Thymus (tissue), 11 donors: ENCODE data around the gene MFAP5. TPM values are rescaled to one million over a fixed set of nuclear protein-coding genes. Genes with fewer than 3 reads are reported as not detected.

Experiments used
- DNase-seq, 9 donors: peaks; one replicate each; pipeline ENCODE4 v3.0.0-alpha.2; 2013; ENCODE audit warnings: low spot score in 9 of 9, low read depth in 6 of 9, missing footprints in 1 of 9
- H3K27ac ChIP-seq, 2 donors: one replicate each; pipeline ENCODE4 v1.5.1; 2013; ENCODE audit warnings: control low read depth in 1 of 2, low read depth in 1 of 2, low read length in 1 of 2, mild to moderate bottlenecking in 1 of 2, moderate library complexity in 1 of 2
- H3K27me3 ChIP-seq, 2 donors: one replicate each; pipeline ENCODE4 v1.5.1; 2013; ENCODE audit warnings: low read length in 1 of 2; ENCODE audit not compliant: control insufficient read depth in 2 of 2, insufficient read depth in 1 of 2
- H3K36me3 ChIP-seq, 2 donors: one replicate each; pipeline ENCODE4 v1.5.1; 2013; ENCODE audit warnings: low read length in 1 of 2, mild to moderate bottlenecking in 1 of 2, moderate library complexity in 1 of 2; ENCODE audit not compliant: control insufficient read depth in 2 of 2, insufficient read depth in 2 of 2
- H3K4me1 ChIP-seq, 2 donors: one replicate each; pipeline ENCODE4 v1.5.1; 2013; ENCODE audit warnings: low read length in 2 of 2; ENCODE audit not compliant: control insufficient read depth in 2 of 2, insufficient read depth in 2 of 2
- H3K4me3 ChIP-seq, 2 donors: one replicate each; pipeline ENCODE4 v1.5.1; 2013; ENCODE audit warnings: low read length in 2 of 2, control low read depth in 1 of 2, mild to moderate bottlenecking in 1 of 2
- H3K9me3 ChIP-seq, 2 donors: one replicate each; pipeline ENCODE4 v1.5.1; 2013; ENCODE audit warnings: low read length in 1 of 2, mild to moderate bottlenecking in 1 of 2; ENCODE audit not compliant: control insufficient read depth in 2 of 2, insufficient read depth in 1 of 2
- WGBS: extraction: QIAGEN DNeasy Blood & Tissue Kit; methylation state at CpG from one replicate; pipeline ENCODE4 v1.1.7; 2013; 5-methylcytosine and 5-hydroxymethylcytosine counted together
- polyA plus RNA-seq: library from polyadenylated mRNA; stranded (reverse); fragments of 200-250 nt; gene quantifications from one replicate; pipeline ENCODE4 v1.2.3, GENCODE V29; 2013
- total RNA-seq: library from RNA; stranded (reverse); fragments of 120-200 nt; gene quantifications from one replicate; pipeline ENCODE4 v1.2.4, GENCODE V29; 2013
- donor health status: healthy.

MFAP5 gene
- total and polyA plus RNA-seq, 2 donors = 6.7 to 7.5 TPM

- no peak overlapping the region for H3K27ac ChIP-seq
- 95% methylated on average over 4 of the region's 4 CpGs for WGBS
- H3K4me3 ChIP-seq = no peak overlapping the region
- H3K36me3 ChIP-seq = no peaks in the 10 kb centered on the region
- no peaks in the 10 kb centered on the region for H3K9me3 ChIP-seq
- no peaks in the 10 kb centered on the region for H3K27me3 ChIP-seq
- no peak for DNase-seq
- no peaks in the 10 kb centered on the region for H3K4me1 ChIP-seq
These were observed 3.1 kb upstream of the MFAP5 start for GRCh38 chr12:8665759-8666158.

- H3K4me1 ChIP-seq = no peaks in the 10 kb centered on the region
- H3K9me3 ChIP-seq = no peaks in the 10 kb centered on the region
- WGBS = 94% methylated on average over 5 of the region's 5 CpGs
- no peaks in the 10 kb centered on the region for H3K36me3 ChIP-seq
- H3K27ac ChIP-seq = no peak overlapping the region
- no peak for DNase-seq
- H3K4me3 ChIP-seq = no peak overlapping the region
- no peaks in the 10 kb centered on the region for H3K27me3 ChIP-seq
These were observed 1.7 kb upstream of the MFAP5 start for GRCh38 chr12:8664228-8664913.

- Histone ChIP-seq H3K4me3 (no peak overlapping the region), H3K27me3 (no peaks in the 10 kb centered on the region), H3K9me3 (no peaks in the 10 kb centered on the region), H3K4me1 (peaks cover 0 to 10% of the 10 kb centered on the region in 2 donors), H3K27ac (no peak overlapping the region), H3K36me3 (no peaks in the 10 kb centered on the region)
- 94% methylated on average over 3 of the region's 3 CpGs for WGBS
- DNase-seq = no peak
These were observed 875 bp downstream of the MFAP5 start for GRCh38 chr12:8661751-8662150.

- 97% methylated on average over 3 of the region's 3 CpGs for WGBS
- Histone ChIP-seq H3K27ac (no peak overlapping the region), H3K9me3 (no peaks in the 10 kb centered on the region), H3K27me3 (no peaks in the 10 kb centered on the region), H3K4me1 (peaks cover 0 to 10% of the 10 kb centered on the region in 2 donors), H3K4me3 (no peak overlapping the region), H3K36me3 (no peaks in the 10 kb centered on the region)
- no peak for DNase-seq
These were observed 1.6 kb downstream of the MFAP5 start for GRCh38 chr12:8661016-8661415.

- WGBS = 98% methylated on average over 1 of the region's 1 CpG
- no peaks in the 10 kb centered on the region for H3K36me3 ChIP-seq
- no peak for DNase-seq
These were observed 4.3 kb downstream of the MFAP5 start for GRCh38 chr12:8658346-8658745.

DNA sequence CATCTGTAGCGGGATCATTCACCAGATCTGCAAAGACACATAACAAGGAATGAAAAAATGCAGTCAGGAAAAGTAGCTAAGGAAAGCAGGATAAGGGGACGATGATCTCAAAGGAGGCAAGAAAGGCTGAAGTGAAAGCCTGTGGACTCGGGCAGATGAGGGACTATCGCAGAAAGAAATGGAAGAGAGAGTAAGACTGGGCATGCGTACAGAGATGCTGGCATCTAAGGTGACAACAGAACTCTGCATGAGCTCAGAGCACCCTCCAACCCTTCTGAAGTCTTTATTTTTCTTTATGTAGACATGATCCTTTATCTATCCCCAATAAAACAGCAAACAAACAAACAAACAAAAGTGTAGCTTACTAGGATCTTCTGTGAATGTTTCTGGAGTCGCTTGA lies 7.2 kb downstream of the MFAP5 start:
- 95% methylated on average over 6 of the region's 6 CpGs for WGBS
- Histone ChIP-seq H3K27ac (no peak overlapping the region), H3K4me1 (peaks cover 0 to 13% of the 10 kb centered on the region in 2 donors), H3K36me3 (no peaks in the 10 kb centered on the region), H3K27me3 (no peaks in the 10 kb centered on the region), H3K9me3 (no peaks in the 10 kb centered on the region), H3K4me3 (no peak overlapping the region)
- no peak for DNase-seq

More at GRCh38 chr12:8658346-8658745, 4.3 kb downstream of the MFAP5 start:
- Histone ChIP-seq H3K4me3 (no peak overlapping the region), H3K27ac (no peak overlapping the region), H3K9me3 (no peaks in the 10 kb centered on the region), H3K27me3 (no peaks in the 10 kb centered on the region), H3K4me1 (peaks cover 0 to 13% of the 10 kb centered on the region in 2 donors)

DNA sequence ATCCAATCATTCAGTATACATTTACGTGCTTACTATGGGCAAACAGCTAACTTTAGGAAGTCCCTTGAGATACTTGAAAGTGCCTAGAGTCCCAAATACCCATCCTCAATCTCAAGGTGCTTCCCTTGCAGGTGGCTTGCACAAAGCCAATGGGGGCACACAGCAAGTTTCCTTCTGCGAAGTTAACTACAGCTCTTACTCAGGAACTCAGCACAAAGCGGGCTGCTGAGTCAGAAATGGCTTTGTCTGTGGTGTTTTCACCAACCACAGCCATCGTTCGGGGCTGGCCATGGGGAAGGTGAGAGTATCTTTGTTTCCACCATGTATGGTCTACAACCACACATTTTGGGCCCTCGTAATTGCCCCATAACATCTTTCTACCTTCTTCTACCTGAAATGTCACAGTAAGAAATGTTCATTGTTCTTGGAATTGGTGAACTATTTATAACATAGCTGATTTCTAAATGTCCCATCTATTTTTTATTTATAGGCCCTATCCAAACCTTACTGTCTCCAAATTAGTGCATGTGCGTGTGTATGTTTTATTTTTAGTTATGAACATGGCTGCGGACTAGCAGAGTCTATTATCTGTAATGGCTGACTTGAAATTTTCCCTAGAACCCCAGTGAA lies 13.9 kb downstream of the MFAP5 start:
- no peaks in the 10 kb centered on the region for H3K27me3 ChIP-seq
- 42% methylated on average over 8 of the region's 8 CpGs for WGBS

DNA sequence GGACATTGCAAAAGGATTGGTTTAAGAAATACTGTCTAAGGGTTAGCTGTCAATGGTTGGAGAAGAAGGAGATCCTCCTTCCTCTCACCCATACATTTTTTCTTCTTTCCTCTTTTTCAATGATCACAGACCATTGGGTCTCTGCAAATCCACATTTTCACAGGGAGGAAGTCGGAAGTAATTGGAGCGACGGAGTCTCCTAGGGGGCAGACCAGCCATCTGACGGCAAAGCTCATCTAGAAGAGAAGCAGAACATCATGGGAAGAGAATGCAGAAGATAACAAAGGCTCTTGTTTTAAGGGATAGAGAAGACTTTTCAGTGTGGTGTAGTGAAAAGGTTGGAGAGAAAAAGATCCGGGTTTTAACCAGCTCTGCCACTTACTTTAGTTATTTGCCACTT lies 14.7 kb downstream of the MFAP5 start:
- peaks cover 20 to 36% of the 10 kb centered on the region in 2 donors for H3K4me1 ChIP-seq
- no peaks in the 10 kb centered on the region for H3K9me3 ChIP-seq
- no peaks in the 10 kb centered on the region for H3K36me3 ChIP-seq
- DNase-seq = no peak
- peak overlapping the region in 1 of 2 donors; percentile 87 for H3K27ac ChIP-seq
- WGBS = 98% methylated on average over 5 of the region's 5 CpGs
- H3K27me3 ChIP-seq = no peaks in the 10 kb centered on the region
- H3K4me3 ChIP-seq = no peak overlapping the region

More for the DNA sequence above, 13.9 kb downstream of the MFAP5 start:
- H3K4me1 ChIP-seq = peaks cover 17 to 32% of the 10 kb centered on the region in 2 donors
- peak; percentile 36 to 84 (median 57) for DNase-seq
- no peak overlapping the region for H3K4me3 ChIP-seq
- H3K9me3 ChIP-seq = no peaks in the 10 kb centered on the region
- peak overlapping the region in 1 of 2 donors; percentile 87 for H3K27ac ChIP-seq
- H3K36me3 ChIP-seq = no peaks in the 10 kb centered on the region

DNA sequence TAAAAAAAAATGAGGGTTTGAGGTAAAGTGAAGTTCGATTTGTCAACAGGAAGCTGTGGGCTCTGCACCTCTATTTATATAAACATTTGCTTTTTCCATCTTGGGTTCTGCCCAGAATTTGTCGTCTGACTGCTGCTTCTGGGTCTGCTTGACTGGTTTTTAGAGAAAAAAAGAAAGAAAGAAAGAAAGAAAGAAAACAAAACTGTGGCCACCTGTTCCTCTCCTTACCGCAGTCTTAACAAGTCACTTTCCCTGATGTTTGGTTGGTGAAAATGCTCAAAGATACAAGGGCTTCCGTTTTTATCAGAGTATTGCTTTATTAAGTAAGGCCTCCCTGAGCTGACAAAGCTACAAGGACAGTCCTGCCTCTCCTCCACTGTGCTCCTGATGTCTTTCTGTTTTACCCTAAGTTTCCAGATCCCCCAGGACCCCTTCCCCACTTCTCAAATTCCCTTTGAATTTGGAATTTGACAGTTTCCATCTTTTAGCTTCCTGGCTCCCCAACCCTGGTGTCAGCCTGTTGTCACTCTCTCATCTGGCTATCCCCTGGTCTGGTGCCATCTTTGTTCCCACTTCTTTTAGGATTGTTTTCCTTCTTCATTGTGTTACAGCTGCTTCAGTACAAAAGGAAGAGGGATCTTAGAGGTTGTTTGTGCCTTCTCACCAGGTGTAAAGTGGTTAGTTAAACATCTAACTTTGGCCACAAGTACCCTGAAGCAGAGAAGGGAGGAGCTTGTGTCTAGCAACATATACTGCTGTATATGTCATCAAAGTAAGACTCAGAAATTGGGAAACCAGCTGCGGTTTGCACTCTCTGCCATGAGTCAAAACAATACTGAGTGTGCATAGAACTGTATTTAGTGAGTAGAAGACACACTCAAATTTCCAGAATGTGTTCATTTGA lies 18.0 kb downstream of the MFAP5 start:
- peak overlapping the region; percentile 2 to 28 for H3K4me3 ChIP-seq
- DNase-seq = peak; percentile 68 to 95 (median 84)
- peaks cover 26 to 42% of the 10 kb centered on the region in 2 donors for H3K4me1 ChIP-seq
- WGBS = 13% methylated on average over 5 of the region's 5 CpGs
- H3K27ac ChIP-seq = peak overlapping the region; percentile 89 to 96
- no peaks in the 10 kb centered on the region for H3K9me3 ChIP-seq
- H3K27me3 ChIP-seq = no peaks in the 10 kb centered on the region
- H3K36me3 ChIP-seq = no peaks in the 10 kb centered on the region
